NCI-H460 (cell line): Measurements from ENCODE around the gene BMP5. TPM values are rescaled to one million over a fixed set of nuclear protein-coding genes. Genes with fewer than 3 reads are reported as not detected.
A peak's percentile ranks its signal among the peaks of the same experiment; 100 is the strongest.

Experiments used
- DNase-seq: peaks from one replicate; pipeline ENCODE4 v3.0.0-alpha.2; 2016; ENCODE audit warnings: low read depth; ENCODE audit errors: extremely low read depth
- total RNA-seq: library from RNA; depleted of rRNA; stranded (reverse); fragments of >200 nt; shearing (Covaris generic); gene quantifications from 2 replicates; pipeline ENCODE4 v1.2.3, GENCODE V29; 2014

Gene BMP5
- total RNA-seq, 1 experiment from 2014 or later: 3.3 TPM

DNA sequence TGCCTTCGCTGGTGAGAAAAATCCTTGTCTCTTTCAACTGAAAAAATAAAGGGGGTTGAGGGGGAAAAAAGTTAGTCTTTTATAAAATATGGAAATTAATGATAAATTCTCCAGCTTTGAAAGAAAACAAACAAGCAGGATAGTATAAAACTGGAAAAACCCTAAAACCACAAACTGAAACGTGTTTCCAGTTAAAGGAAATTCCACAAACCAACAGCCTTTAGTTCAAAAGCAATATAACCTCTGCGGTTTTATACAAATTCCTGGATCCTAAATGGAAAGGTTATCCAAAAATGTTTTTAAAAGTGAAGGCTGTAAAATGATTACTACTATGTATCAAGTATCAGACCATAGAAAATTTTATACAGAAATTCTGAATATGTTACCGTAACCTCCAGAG lies 55.6 kb downstream of the BMP5 start:
- no peak for DNase-seq

- DNase-seq: no peak
These were observed 56.9 kb downstream of the BMP5 start for GRCh38 chr6:55818482-55818881.

- DNase-seq: no peak
These were observed 62.9 kb downstream of the BMP5 start for GRCh38 chr6:55812509-55812908.

DNA sequence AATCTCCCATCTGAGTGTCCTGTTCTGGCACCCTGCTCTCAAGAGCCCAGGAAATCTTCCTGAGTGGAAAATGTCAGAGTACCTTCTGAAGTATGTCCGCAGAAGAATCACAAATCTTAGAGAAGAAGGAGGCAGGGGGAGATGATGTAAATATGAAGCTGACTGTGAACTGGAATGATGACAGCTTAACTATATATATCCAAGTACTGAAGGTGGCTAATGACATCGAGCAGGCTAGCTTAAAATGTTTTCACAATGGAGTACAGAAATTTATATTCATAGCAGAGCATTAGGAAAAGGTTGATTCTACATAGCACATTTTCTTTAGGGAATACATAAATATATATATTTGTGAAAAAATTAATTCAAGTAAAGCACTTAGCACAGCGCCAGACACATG lies 64.3 kb downstream of the BMP5 start:
- no peak for DNase-seq

DNA sequence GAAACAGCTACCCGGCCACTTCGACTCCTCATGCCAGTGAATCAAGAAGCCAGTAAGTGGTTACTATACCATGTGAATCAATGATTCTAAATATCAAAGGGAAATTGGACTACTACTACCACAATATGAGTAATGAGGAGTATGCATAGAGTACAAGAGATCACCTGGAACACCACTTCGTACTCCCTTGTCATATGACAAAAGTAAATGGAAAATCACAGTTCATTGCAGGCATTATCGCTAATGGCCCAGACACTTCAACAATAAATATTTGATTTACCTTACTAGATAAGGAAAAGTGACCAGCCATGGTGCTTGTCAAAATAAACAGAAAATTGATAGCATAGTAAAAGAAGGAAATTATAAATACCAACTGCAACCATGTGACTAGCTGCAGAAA lies 73.1 kb downstream of the BMP5 start:
- no peak for DNase-seq

DNA sequence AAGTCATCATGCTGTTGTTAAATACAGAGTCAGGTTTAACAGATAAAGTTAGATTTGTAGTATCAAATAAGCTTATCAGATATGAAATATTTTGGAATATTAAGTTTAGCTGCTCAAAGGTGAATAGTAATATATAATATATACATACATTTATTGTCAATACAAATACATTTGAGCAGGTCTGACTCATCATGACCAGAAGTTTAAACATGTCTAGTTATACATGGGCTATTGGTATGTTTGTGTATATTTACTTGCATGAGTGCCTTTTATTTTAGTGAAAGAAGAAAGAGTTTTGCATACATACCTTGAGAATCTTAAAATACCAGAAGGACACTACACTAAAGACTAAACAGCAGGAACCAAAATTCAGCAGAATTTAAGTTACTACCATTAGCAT lies 76.8 kb downstream of the BMP5 start:
- no peak for DNase-seq

- DNase-seq: no peak
These were observed 81.1 kb downstream of the BMP5 start for GRCh38 chr6:55794136-55794812.

GRCh38 chr6:55785273-55785672 lies 90.1 kb downstream of the BMP5 start:
- no peak for DNase-seq

GRCh38 chr6:55782275-55782674 lies 93.1 kb downstream of the BMP5 start:
- DNase-seq: no peak

DNA sequence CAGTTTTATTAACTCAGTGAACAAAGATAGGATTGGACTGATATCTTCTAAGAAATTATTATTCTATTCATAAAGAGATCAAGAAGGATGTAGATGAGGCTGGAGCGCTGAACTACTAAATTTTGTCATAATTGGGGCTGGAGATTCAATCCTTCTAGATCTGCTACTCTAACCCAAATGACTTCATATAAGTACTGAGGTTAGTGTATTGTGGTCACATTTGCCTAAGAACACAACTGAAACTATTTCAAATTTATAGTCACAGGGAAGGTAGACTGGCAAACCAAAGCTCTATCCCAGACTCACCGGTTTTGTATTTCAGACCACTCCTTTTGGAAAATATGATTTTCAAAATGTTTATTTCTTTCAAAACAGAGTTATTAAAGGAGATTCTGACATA lies 96.7 kb downstream of the BMP5 start:
- no peak for DNase-seq

DNA sequence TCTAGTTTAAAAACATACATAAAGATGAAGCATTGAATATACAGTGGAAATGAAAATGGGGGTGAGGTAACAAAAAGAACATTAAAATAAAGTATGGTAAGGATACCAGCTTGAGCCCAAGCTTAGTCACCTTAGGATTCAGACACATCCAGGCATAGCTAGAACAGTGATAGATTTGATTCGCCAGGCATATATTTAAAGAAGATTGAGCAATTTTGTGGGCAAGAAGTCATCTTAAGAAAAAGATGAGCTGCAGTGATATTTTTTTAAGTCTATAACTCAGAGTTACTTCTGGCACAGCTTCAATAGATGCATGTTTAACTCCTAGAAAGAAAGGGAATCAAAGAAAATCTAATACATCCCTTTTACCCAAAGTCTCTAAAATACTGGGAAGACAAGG lies 97.9 kb downstream of the BMP5 start:
- DNase-seq: no peak

GRCh38 chr6:55776113-55776512 lies 99.3 kb downstream of the BMP5 start:
- DNase-seq: no peak

- no peak for DNase-seq
These were observed 100.4 kb downstream of the BMP5 start for GRCh38 chr6:55775029-55775318.

DNA sequence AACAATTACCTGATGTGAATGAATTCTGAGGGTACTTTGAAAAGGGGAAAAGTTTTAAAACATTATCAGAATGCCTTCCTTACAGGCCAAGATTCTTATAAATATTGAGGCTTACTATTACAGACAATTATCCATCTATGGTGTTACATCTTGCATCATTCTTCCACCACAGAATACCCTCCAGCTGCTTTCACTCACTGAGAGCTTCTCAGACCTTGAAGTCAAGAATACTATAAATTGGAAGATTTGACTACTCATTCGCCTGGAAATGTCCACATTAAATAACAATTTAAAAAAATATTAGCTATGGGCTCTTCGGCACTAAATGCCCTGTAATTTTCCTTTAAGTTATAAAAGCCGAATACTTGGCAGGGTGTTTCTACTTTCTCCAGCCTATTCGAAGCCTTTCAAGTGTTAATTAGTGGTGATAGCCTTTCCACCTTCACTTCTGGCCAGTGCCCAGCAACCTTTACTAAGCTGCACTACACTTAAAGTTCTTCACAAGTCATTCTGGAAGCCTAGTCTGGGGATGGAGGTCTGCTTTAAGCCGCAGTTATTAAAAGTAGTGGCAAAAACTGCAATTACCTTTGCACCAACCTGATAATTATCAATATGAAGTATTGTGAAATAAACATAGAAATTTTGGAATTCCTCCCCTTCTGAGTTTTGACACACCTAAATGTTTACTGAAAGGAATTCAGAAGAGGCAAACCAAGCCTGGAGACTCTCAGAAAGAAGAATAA lies 100.9 kb downstream of the BMP5 start:
- no peak for DNase-seq

DNA sequence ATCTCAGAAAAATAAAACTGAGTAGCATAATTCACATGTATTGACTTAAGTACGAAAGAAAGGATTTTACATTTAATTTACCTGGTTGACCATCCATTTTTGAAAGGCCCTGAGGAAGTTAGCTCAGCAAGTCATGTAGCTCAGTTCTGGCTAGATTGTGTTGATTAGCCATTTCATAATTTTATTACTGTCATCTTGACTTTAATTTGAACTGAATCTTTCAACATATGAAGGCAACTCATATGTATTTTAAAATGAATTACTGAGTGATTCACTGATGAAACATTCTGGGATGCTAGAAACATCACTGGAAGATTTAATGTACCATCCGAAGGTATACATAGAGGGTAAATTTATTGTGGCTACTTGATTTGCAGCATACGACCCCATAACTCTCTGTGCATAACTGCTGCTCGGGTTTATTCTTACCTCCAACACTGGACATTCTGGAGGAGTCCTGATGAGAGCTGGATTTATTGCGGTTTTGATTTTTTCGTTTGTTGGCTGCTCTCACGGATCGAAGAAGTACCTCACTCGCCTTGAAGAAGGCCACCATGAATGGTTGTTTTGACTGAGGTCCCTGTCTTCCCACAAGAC lies 101.7 kb downstream of the BMP5 start:
- DNase-seq: no peak

- DNase-seq: no peak
These were observed 102.7 kb downstream of the BMP5 start for GRCh38 chr6:55772730-55773129.

DNA sequence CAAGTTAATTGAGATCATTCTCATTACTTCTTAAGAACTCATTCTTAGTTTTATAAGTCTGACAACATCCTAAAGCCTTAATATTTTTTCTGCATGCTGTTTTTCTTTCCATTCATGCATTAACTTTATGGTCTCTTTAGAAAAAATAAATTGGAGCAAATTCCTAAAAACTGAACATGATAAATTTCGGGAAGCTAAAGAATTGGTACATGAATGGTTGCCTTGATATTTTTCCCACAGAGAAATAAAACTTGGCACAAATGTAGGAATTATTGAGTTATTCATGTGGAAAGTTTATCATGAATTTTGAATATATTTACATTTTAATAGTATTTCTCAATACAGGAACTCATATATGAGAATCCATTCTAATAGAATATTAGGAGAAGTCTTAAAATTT lies 115.9 kb downstream of the BMP5 start:
- no peak for DNase-seq

GRCh38 chr6:55758156-55758937 lies 117.0 kb downstream of the BMP5 start:
- DNase-seq: peak; percentile 61

- no peak for DNase-seq
These were observed 118.8 kb downstream of the BMP5 start for GRCh38 chr6:55756531-55757031.

DNA sequence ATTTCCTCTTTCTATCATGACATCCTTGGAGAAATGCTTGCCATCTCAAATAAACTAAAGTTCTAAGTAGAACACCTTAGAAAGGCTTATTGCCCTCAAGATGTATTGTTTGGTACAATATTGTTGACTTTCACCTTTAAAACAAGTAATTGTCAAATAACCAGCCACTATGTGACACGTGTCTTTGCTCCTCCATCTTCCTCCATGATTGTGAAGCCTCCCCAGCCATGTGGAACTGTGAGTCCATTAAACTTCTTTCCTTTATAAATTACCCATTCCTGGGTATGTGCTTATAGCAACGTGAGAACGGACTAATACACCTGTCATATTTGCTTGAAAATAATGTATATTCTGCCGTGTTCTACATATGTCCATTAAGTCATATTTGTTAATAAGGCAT lies 126.5 kb downstream of the BMP5 start:
- no peak for DNase-seq

GRCh38 chr6:55746473-55746872 lies 128.9 kb downstream of the BMP5 start:
- DNase-seq: no peak
